OCI-LY7 (cell line): ENCODE data around the gene SETBP1. TPM values are rescaled to one million over a fixed set of nuclear protein-coding genes. Genes with fewer than 3 reads are reported as not detected.

Experiments
- BruUV-seq: library from RNA; stranded (reverse); fragments of 400-500 nt; replicated peaks from 2 replicates; lab custom pipeline; 2021; lab: Mats Ljungman, UMichigan
- CTCF ChIA-PET: fragments of 300-600 bp; sonication (Branson Sonifier 250); formaldehyde crosslinking; loops from one replicate; lab custom pipeline; 2022; ENCODE audit warnings: antibody characterized with exemption; ENCODE audit not compliant: unreplicated experiment; lab: Charles Lee
- POLR2A ChIA-PET: fragments of 300-600 bp; sonication (Branson Sonifier 250); formaldehyde crosslinking; loops from one replicate; lab custom pipeline; 2022; ENCODE audit warnings: antibody characterized with exemption; lab: Charles Lee
- DNase-seq: peaks from one replicate; pipeline ENCODE4 v3.0.0-alpha.2; 2015; ENCODE audit warnings: low spot score
- H2AFZ ChIP-seq: fragments of 200-600 bp; sonication (generic), shearing (Covaris generic); 2 replicates; pipeline ENCODE4 v1.6.1; 2014; ENCODE audit warnings: mild to moderate bottlenecking, antibody characterized with exemption, low read length, moderate library complexity
- H3K27ac ChIP-seq: fragments of 200-600 bp; sonication (generic); 2 replicates; pipeline ENCODE4 v1.5.1; 2014; ENCODE audit warnings: mixed run types, low read depth, mild to moderate bottlenecking, moderate library complexity, low read length, inconsistent platforms; ENCODE audit not compliant: poor library complexity, severe bottlenecking
- H3K36me3 ChIP-seq: fragments of 200-600 bp; sonication (generic); 2 replicates; pipeline ENCODE4 v1.6.1; 2014; ENCODE audit warnings: mild to moderate bottlenecking, antibody characterized with exemption, low read length, moderate library complexity, mixed read lengths; ENCODE audit not compliant: insufficient read depth
- H3K4me1 ChIP-seq: fragments of 200-600 bp; sonication (generic); 2 replicates; pipeline ENCODE4 v1.5.1; 2014; ENCODE audit warnings: mild to moderate bottlenecking, low read length; ENCODE audit not compliant: insufficient read depth, poor library complexity, severe bottlenecking
- H3K4me2 ChIP-seq: fragments of 200-600 bp; sonication (generic); 2 replicates; pipeline ENCODE4 v1.6.1; 2014; ENCODE audit warnings: mild to moderate bottlenecking, low read length
- H3K4me3 ChIP-seq: fragments of 200-600 bp; sonication (generic); 2 replicates; pipeline ENCODE4 v1.5.1; 2014; ENCODE audit warnings: mild to moderate bottlenecking, low read depth, low read length; ENCODE audit not compliant: poor library complexity, severe bottlenecking
- H3K79me2 ChIP-seq: fragments of 200-600 bp; sonication (generic); 2 replicates; pipeline ENCODE4 v1.6.1; 2016; ENCODE audit warnings: low read depth, mild to moderate bottlenecking, low read length, moderate library complexity, mixed read lengths; ENCODE audit not compliant: insufficient read depth
- H3K9me2 ChIP-seq: fragments of 200-600 bp; sonication (generic); 2 replicates; pipeline ENCODE4 v1.6.1; 2016; ENCODE audit warnings: mild to moderate bottlenecking, low read length, mixed read lengths; ENCODE audit not compliant: insufficient read depth
- H3K9me3 ChIP-seq: fragments of 200-600 bp; sonication (generic); 2 replicates; pipeline ENCODE4 v1.6.1; 2014; ENCODE audit warnings: mild to moderate bottlenecking, mixed run types, low read length, mixed read lengths
- H4K20me1 ChIP-seq: fragments of 200-600 bp; sonication (generic); 2 replicates; pipeline ENCODE4 v1.6.1; 2014; ENCODE audit warnings: mild to moderate bottlenecking, antibody characterized with exemption, low read length, moderate library complexity, mixed read lengths; ENCODE audit not compliant: insufficient read depth
- EZH2phosphoT487 ChIP-seq: fragments of 200-600 bp; sonication (generic); IDR thresholded peaks from 2 replicates; pipeline ENCODE4 v1.6.1; 2018; ENCODE audit warnings: low read depth, borderline replicate concordance, mild to moderate bottlenecking, mixed run types, antibody characterized with exemption, low read length, moderate library complexity, mixed read lengths
- intact Hi-C: fragments of 100-400 bp; cut with micrococcal nuclease; formaldehyde crosslinking; loops from one replicate; pipeline ENCODE4 v1.10.0; 2022; ENCODE audit not compliant: unreplicated experiment
- total RNA-seq, 2 experiments: library from RNA; depleted of rRNA in 1 of 2; stranded (reverse); fragments of >200 nt in 1 of 2; shearing (Covaris generic) in 1 of 2; gene quantifications; 2 replicates each; pipeline ENCODE4 v1.2.3, GENCODE V29; 2014 to 2022
- TF ChIP-seq, protein P1 (sequence below): fragments of 200-600 bp; sonication (generic); conservative IDR thresholded peaks from 2 replicates; pipeline ENCODE4 v1.5.1; 2014; ENCODE audit warnings: mild to moderate bottlenecking, antibody characterized with exemption, low read length, moderate library complexity, mixed read lengths

The SETBP1 gene
- total RNA-seq, 2 experiments from 2014 or later, result 2.6 to 9.1 TPM

DNA sequence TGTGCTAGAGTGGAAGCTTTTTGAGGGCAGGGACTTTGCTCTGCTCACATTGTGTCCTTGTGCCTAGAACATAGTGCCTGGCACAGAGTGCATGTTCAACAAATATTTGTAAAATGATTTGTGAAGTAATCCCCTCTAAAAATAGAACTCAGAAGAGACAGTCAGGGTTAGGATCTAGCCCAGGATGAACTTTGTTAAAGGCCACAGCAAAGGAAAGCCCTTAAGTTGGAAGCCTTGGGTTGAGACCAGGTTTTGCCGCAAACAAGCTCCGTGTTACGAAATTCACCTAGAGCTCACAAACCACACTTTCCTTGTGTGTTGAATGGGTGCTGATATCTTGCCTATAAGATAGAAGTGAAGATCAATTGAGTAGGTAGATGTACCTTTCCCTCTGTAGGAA is 84.2 kb downstream of the SETBP1 start:
- TF ChIP-seq, protein P1, sequence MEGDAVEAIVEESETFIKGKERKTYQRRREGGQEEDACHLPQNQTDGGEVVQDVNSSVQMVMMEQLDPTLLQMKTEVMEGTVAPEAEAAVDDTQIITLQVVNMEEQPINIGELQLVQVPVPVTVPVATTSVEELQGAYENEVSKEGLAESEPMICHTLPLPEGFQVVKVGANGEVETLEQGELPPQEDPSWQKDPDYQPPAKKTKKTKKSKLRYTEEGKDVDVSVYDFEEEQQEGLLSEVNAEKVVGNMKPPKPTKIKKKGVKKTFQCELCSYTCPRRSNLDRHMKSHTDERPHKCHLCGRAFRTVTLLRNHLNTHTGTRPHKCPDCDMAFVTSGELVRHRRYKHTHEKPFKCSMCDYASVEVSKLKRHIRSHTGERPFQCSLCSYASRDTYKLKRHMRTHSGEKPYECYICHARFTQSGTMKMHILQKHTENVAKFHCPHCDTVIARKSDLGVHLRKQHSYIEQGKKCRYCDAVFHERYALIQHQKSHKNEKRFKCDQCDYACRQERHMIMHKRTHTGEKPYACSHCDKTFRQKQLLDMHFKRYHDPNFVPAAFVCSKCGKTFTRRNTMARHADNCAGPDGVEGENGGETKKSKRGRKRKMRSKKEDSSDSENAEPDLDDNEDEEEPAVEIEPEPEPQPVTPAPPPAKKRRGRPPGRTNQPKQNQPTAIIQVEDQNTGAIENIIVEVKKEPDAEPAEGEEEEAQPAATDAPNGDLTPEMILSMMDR, result no peak
- TF ChIP-seq EZH2phosphoT487, result no peak
- Histone ChIP-seq H3K79me2 (no peaks in the 10 kb centered on the region), H3K4me3 (no peak overlapping the region), H3K4me2 (no peak overlapping the region), H4K20me1 (no peaks in the 10 kb centered on the region), H3K36me3 (no peaks in the 10 kb centered on the region), H3K9me2 (no peaks in the 10 kb centered on the region), H3K4me1 (peaks cover 23% of the 10 kb centered on the region), H3K27ac (no peak overlapping the region), H3K9me3 (no peaks in the 10 kb centered on the region), H2AFZ (no peak overlapping the region)
- ChIA-PET POLR2A (interaction anchor here (0.7 kb wide), 1 partner anchor 122 kb away, joined by 3 read pairs; no protein-coding TSS in a partner anchor), CTCF (no interaction called here)
- BruUV-seq, result no TSS peak
- DNase-seq, result no peak
- intact Hi-C loops, result no loop called here

DNA sequence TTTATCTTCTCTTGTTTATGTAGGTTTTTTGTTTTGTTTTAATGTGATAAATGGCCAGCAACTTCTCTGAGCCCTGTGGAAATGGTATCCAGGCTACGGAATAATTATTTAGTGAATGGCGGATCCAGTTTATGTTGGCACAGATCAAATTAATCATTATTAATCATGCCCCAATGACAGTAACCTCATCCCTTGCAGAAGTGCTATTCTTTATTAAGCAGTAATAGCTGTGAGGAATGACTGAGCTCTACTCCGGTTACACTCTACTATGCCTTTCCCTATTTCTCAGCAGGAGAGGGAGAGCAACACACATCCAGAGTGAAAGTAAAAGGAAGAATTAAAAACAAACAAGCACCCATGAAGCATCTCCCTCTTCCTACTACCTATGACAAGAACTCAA is 84.8 kb downstream of the SETBP1 start:
- no peak overlapping the region for H3K27ac ChIP-seq
- intact Hi-C loops, result no loop called here
- no peaks in the 10 kb centered on the region for H3K36me3 ChIP-seq
- H2AFZ ChIP-seq, result no peak overlapping the region
- POLR2A ChIA-PET, result no interaction called here
- no peak for DNase-seq
- H4K20me1 ChIP-seq, result no peaks in the 10 kb centered on the region
- BruUV-seq, result no TSS peak
- no peak for TF ChIP-seq EZH2phosphoT487
- TF ChIP-seq, protein P1, result no peak
- H3K9me2 ChIP-seq, result no peaks in the 10 kb centered on the region
- CTCF ChIA-PET, result no interaction called here
- no peaks in the 10 kb centered on the region for H3K9me3 ChIP-seq
- H3K4me3 ChIP-seq, result no peak overlapping the region
- H3K4me1 ChIP-seq, result peaks cover 17% of the 10 kb centered on the region
- H3K79me2 ChIP-seq, result no peaks in the 10 kb centered on the region
- no peak overlapping the region for H3K4me2 ChIP-seq

DNA sequence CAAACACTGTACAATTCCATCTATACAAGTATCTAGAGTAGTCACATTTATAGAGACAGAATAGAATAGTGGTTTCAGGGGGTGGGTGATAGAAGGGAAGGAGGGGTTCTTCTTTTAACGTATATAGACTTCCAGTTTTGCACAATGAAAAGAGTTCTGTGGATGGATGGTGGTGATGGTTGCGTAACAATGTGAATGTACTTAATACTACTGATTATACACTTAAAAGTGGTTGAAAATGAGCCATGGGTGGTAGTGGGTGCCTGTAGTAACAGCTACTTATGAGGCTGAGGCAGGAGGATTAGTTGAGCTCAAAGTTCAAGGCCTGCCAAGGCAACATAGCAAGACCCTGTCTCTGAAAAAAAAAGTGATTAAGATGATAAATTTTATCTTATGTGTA is 85.8 kb downstream of the SETBP1 start:
- Histone ChIP-seq H3K4me2 (no peak overlapping the region), H3K4me3 (no peak overlapping the region), H2AFZ (no peak overlapping the region), H3K27ac (no peak overlapping the region), H3K9me2 (no peaks in the 10 kb centered on the region), H3K79me2 (no peaks in the 10 kb centered on the region), H3K9me3 (no peaks in the 10 kb centered on the region), H4K20me1 (no peaks in the 10 kb centered on the region), H3K36me3 (no peaks in the 10 kb centered on the region), H3K4me1 (peaks cover 7% of the 10 kb centered on the region)
- no TSS peak for BruUV-seq
- CTCF ChIA-PET, result no interaction called here
- intact Hi-C loops, result no loop called here
- DNase-seq, result no peak
- POLR2A ChIA-PET, result no interaction called here
- no peak for TF ChIP-seq EZH2phosphoT487
- TF ChIP-seq, protein P1, result no peak
